G401 (cell line): Measurements from ENCODE around the gene LYSMD3. TPM values are rescaled to one million over a fixed set of nuclear protein-coding genes. Genes with fewer than 3 reads are reported as not detected.
A peak's percentile ranks its signal among the peaks of the same experiment; 100 is the strongest.
"Not testable (repeated sequence)": the region's sequence is repeated elsewhere in the genome, so short reads cannot be mapped to it uniquely, and the experiment has no call there.

Experiments used
- DNase-seq: peaks from one replicate; pipeline ENCODE4 v3.0.0-alpha.2; 2015; ENCODE audit warnings: low spot score
- in situ Hi-C: cut with HindIII; loops from 2 replicates; pipeline ENCODE4 v1.10.0; 2016; ENCODE audit warnings: low sequenced_read_pairs, mixed read lengths
- total RNA-seq: library from RNA; depleted of rRNA; stranded (reverse); fragments of >200 nt; shearing (Covaris generic); gene quantifications from 2 replicates; pipeline ENCODE4 v1.2.3, GENCODE V29; 2014; rRNA removed

The LYSMD3 gene
- total RNA-seq = 3.8 and 6.2 TPM in 2 replicates

- in situ Hi-C loops = no loop called here
- peak; percentile 98 for DNase-seq
These were observed at the start of gene LYSMD3 for GRCh38 chr5:90529194-90529938. Gene LYSMD3 (minus strand): TSS chr5:90529584. CDS start chr5:90525289, 4,295 bp downstream.

DNA sequence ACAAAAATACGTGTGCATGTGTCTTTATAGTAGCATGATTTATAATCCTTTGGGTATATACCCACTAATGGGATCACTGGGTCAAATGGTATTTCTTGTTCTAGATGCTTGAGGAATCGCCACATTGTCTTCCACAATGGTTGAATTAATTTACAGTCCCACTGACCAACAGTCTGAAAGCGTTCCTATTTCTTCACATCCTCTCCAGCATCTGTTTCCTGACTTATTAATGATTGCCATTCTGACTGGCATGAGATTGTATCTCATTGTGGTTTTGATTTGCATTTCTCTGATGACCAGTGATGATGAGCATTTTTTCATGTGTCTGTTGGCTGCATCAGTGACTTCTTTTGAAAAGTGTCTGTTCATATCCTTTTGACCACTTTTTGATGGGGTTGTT lies 47.2 kb upstream of the LYSMD3 start:
- in situ Hi-C loops, DNase-seq: not testable (repeated sequence)

DNA sequence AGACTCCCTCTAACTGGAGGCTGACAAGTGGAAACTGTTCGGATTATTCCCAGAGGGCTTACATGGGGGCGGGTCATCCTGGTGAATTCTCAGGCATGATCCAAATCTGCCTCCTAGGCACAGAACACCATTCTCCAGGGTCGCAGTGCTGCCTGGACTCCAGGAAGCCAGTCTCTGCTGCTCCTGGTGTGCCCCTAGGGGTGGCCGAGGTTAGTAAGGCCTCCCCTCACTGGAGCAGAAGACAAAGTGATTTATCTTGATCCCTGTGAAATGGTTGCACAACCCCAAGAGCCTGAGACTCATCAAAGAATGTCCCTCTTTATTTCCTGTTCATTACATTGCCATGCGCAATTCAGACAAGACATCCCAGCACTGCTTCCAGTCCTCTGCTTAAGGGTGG lies 46.3 kb upstream of the LYSMD3 start:
- no peak for DNase-seq
- in situ Hi-C loops = no loop called here

DNA sequence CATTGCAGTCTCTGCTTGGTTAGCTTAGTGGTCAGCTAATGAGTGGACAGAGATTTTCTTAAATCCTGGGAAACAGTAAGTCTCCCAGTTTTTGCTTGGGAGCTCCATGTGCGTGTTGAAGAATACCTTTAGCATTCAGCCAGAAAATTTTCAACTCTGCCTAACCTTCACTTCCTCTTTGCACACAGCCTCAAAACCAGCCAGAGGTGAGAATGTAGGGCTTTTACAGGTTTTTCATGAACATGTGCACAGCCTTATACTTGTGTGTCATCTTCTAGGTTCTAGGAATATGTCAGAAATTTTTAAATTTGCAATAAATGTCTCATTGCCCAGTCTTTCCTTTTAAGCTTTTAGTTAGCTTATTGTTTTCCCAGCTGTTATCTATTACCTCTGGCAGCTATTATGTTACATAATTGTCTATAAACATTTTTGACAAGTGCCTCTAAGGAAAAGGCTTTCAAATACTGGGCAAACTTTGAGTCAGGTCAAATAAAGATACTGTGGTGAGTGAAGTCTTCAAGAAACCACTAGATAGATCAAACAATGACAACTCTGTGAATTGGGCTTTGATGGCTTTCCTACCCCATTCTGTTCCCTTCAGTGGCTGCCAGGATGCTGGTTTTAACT lies 41.9 kb upstream of the LYSMD3 start:
- in situ Hi-C loops = no loop called here
- no peak for DNase-seq

DNA sequence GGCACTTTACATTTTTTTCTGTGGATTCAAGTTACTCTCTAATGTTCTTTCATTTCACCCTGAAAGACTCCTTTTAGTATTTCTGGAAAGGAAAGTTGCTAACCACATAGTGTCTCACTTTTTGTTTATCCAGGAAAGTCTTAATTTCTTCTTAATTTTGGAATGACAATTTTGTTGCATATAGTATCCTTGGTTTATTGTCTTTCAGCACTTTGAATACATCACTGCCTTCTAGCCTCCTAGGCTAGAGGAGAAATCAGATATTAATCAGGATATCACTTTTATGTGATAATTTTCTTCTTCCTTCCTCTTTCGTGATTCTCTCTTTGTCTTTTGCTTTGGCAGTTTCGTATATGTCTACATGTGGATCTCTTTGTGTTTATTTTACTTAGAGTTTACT lies 40.6 kb upstream of the LYSMD3 start:
- DNase-seq = no peak
- in situ Hi-C loops = no loop called here

DNA sequence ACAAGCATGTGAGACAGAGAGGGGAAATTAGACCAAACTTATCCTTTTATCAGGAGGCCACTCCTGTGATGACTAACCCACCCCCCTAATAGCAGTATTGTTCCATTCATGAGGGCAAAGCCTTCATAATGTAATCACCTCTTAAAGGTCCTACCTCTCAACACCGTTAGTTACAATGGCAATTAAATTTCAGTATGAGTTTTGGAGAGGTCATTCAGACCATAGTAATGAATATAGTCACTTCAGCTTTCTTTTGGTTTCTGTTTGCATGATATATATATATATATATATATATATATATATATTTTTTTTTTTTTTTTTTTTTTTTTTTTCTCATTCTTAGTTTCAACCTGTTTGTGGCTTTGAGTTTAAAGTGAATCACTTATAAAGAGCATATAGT lies 39.7 kb upstream of the LYSMD3 start:
- in situ Hi-C loops = no loop called here
- DNase-seq = no peak

DNA sequence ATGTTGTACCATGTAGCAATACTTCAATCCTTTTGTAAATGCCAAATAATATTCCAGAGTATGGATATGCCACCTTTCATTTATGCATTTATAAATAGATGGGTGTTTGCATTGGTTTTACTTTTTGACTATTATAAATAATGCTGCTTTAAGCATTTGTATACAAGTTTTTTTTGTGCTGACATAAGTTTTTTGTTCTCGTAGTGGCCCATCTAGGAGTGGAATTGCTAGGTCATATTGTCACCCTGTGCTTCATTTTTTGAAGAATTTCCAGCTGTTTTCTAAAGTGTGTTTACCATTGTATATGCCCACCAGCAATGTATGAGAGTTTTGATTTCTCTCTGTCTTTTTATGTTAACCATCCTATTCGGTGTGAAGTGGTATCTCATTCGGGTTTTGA lies 36.1 kb upstream of the LYSMD3 start:
- no peak for DNase-seq
- in situ Hi-C loops = no loop called here

DNA sequence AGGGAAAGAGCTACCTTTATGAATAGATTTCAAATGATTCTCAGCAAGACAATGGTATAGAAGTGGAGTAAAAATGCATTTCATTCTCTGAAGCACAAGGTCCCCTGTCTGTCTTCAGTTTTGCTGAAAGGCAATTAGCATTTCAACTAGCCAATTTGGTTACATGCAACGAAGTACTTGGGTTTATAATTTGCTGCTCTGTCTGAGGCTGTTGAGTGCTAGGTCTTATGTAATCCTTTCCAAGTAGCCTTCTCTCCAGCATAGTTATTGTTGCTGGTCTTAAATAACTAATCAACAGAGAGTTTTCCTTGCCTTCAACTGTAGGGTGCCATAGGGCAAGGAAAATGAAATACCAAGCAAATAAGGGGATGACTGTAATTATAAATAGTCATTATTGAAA lies 33.7 kb upstream of the LYSMD3 start:
- in situ Hi-C loops = no loop called here
- DNase-seq = peak; percentile 11

- in situ Hi-C loops = no loop called here
- no peak for DNase-seq
These were observed 33.0 kb upstream of the LYSMD3 start for GRCh38 chr5:90562341-90562740.

- in situ Hi-C loops = no loop called here
These were observed 32.4 kb upstream of the LYSMD3 start for GRCh38 chr5:90561766-90562165.

GRCh38 chr5:90560771-90561170 lies 31.4 kb upstream of the LYSMD3 start:
- in situ Hi-C loops = no loop called here
- no peak for DNase-seq

More at GRCh38 chr5:90561766-90562165, 32.4 kb upstream of the LYSMD3 start:
- no peak for DNase-seq

DNA sequence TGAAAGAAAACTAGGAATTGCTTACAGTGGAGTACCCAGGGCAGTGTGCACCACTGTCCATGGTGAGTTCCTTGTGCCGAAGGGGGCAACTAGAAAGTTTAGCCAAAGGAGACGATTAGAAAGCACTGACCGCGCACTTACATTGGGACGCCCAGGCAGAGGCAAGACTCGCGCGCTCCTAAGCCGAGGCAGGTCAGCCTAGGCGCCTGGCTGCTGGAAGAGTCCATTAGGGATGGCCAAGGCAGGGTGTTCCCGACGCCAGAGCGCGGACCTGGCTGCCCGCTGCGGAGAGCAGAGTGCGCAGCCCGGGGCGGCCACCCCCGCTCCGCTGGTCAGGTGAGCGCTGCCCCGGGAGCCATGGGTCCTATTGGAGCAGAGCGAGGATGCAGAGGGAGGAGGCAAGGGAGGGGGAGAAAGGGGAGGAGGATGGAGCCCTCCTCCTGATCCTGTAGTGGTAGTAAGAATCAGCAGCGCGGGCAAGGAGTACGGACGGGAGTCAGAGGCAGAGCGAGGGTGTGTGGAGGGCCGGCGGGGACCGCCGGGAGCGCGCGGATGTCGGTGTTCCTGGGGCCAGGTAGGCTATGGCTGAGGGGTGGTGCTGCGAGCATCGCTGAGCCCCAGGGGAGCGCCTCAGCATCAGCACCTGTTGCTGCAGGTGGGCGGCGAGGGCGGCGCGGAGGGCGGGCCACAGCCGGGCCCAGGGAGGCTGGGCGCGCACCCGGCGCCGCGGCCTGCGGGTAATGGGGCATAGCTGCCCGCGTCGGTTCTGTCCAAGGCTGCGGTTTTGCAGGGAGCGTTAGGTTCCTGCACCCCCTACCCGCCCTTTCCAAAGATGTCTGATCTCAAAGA lies 29.2 kb upstream of the LYSMD3 start, which contains the start of gene ADGRV1:
Gene ADGRV1 (plus strand): TSS at position 454 of the 849 bp plus-strand sequence. CDS start 99 bp downstream, at position 553.
- DNase-seq = peak; percentile 95
- in situ Hi-C loops = no loop called here

DNA sequence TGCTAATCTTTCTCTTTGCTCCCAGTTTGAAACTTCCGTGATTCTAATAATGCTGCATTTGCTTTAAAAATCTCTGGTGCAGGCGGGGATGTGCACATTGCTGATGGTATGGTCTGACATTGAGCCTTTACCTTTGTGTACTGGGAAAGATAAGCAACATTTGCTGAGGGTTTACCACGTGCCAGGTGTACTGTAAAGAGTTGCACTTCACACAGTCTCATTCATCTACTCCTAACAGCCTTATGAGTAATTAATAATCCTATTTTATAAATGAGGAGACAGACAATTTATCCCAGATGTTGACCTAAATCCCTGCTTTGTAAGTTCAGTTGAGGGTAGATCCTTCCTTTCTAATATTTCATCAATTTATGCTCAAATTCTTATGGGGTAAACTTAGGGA lies 28.5 kb upstream of the LYSMD3 start:
- no peak for DNase-seq
- in situ Hi-C loops = no loop called here

DNA sequence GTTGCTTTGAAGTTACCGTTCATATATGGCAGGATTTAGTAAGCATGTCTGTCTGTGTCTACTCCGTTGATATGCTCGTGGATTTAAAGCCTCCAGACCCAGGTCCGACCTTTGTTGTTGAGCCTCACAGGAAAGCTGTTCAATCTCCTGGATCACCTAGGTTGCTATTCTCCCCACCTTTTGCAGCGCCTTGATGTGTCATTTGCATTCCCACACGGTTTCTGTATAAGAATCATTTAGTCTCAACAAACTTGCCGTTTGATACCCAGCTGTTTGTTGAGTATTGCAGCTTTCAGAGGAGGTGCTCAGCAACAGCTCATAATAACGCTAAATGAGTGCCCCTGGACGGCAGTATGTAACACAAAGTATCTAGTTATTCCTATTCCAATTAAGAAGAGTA lies 28.0 kb upstream of the LYSMD3 start:
- in situ Hi-C loops = no loop called here
- DNase-seq = peak; percentile 25

GRCh38 chr5:90555666-90556065 lies 26.3 kb upstream of the LYSMD3 start:
- in situ Hi-C loops = no loop called here
- no peak for DNase-seq

DNA sequence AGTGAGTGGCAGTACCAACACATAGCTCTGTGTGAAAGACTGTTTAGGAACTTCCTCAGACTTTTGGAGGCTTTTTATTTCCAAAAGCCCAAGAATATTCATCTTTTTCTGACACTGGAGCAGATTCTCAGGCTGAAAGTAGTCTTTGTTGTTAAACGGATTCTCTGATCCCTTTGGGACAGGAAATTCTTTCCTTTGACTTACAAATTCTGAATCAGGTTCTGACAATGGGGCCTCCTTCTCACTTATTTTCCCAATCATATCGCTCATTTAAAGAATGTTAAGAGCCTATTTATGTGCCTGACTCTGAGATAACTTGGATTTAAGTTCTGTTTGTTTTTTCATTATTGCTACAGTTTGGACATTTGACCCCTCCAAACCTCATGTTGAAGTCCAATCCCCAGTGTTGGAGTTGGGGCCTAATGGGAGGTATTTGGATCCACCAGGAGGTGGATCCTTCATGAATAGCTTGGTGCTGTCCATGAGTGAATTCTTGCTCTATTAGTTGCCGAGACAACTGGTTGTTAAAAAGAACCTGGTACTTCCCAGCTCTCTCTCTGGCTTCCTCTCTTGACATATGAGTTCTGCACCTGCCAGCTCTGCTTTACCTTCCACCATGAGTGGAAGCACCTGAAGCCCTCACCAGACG lies 25.1 kb upstream of the LYSMD3 start:
- in situ Hi-C loops = no loop called here
- no peak for DNase-seq

DNA sequence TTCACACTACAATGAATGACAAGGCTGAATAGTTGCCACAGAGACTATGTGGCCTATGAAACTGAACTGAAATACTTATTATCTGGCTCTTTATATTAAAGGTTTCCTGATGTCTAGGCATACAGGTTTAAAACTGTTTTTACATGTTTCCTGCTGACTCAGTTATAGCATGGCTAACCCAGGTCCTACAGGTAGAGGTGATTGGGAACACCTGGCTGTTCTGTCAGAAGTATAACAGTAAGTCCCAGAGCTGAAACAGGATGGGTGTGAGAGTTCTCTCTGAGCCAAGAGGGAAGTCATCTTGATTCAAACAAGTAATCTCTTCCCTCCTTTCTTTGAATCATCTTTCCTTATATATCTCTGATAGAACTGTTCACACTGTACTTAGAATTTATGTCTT lies 24.3 kb upstream of the LYSMD3 start:
- in situ Hi-C loops = no loop called here
- no peak for DNase-seq

GRCh38 chr5:90551376-90551775 lies 22.0 kb upstream of the LYSMD3 start:
- in situ Hi-C loops = no loop called here
- no peak for DNase-seq

DNA sequence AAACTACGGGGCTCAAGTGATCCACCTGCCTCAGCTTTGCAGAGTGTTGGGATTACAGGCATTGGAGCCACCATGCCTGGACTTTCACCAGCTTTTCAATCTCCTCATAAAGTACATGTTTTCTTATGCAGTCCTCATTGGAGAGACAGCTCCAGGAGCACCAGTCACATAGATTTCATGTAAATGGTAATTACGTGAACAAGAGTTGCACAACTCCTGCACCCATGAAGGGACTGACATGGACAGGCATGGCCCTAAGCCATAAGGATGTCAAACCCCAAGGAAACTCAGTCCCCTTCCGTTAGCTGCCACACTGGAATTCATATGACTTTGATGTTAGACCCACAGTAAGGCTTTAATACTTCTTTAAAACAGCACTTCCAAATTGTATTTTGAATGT lies 21.6 kb upstream of the LYSMD3 start:
- in situ Hi-C loops = no loop called here
- no peak for DNase-seq
